ENCODE results near the gene PDLIM5.
"Not testable (repeated sequence)": the region's sequence is repeated elsewhere in the genome, so short reads cannot be mapped to it uniquely, and the experiment has no call there.

Gene PDLIM5

DNA sequence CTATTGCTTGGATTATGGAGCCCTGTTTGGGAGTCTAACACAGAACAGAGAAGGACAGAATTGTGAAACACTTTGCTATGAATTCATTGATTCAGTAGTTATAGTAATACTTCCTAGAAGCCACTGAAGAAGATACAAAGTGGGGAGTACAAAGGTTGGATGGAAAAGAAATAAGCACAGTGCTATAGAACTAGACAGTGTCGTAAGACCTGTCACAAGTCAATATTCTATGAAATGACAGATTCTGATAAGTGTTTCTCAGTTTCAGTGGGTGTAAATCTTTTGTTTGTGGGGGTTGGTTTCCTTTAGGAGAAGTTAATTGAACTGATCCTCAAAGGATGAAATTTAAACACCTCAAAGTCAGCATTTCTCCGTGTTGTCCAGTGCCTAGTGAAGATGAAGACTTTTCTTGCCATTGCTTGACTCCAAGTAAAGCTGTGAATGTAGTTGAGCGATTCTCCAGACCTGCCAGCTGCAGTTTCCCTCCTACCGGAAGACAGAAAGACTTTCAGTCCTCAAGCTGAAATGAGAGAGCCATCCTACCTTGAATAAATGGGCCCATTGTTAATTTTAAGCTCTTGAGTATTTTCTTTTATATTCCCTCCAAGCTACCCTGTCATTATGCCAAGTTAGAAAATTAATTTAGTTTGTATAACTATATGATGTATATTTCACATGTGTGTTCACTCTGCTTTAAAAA is 7.9 kb downstream of the PDLIM5 start:
- DNase-seq (ENCODE audit: low read depth in 1 of 2, low spot score in 1 of 2): no peak

DNA sequence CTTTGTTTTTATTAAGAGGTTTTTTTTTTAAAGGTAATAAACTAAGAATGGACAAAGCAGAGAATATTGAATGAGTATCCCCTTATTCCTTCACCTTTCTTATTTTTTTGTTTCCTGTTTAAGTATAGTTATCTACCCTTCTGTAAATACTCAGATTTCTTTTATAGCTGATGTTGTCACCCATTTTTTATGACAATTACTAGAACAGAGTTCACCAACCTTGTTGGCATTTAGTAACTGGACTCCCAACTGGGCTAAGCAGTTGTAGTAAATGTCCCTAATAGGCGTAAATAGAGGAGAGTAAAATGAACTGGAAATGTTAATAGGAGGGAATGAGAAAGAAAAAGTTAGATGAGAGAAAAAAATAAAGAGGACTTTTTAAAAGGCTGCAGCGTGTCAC is 9.8 kb downstream of the PDLIM5 start:
- no peak for DNase-seq (ENCODE audit: low read depth in 1 of 2, low spot score in 1 of 2)

DNA sequence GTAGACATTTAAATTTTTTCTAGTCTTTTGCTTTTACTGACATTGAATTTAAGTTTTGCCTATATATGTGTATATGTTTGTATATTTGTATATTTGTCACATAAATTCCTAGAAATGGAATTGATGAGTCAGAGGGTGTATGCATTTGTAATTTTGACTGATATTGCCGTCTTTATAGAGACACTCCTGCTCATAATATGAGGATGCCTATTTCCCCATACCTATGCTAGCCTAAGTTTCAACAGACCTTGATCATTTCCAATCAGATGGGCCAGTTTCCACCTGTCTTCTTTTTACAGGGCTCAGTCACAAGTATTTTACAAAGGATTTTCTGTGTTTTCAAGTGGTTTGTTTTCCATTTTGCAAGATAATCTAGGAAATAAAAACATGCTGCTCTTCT is 10.8 kb downstream of the PDLIM5 start:
- no peak for DNase-seq (ENCODE audit: low read depth in 1 of 2, low spot score in 1 of 2)

DNA sequence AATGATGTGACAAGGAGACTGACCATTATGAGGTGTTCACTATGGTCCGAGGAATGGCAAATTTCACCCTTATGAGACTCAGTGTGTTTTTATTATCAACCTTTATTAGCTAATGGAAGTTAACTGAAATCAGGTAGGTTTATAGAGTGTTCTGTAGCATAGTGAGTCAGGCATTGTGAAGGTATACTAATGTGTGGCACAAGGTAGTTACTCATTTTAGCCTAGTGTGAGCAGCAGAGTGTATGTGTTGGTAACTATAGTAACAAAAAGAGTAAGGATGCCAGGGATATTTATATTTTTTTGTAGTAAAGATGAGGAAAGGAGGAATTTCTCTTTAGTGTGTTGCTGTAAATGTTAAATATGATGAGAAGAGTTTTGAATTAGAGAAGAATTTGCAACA is 12.0 kb downstream of the PDLIM5 start:
- DNase-seq (ENCODE audit: low read depth in 1 of 2, low spot score in 1 of 2): no peak

DNA sequence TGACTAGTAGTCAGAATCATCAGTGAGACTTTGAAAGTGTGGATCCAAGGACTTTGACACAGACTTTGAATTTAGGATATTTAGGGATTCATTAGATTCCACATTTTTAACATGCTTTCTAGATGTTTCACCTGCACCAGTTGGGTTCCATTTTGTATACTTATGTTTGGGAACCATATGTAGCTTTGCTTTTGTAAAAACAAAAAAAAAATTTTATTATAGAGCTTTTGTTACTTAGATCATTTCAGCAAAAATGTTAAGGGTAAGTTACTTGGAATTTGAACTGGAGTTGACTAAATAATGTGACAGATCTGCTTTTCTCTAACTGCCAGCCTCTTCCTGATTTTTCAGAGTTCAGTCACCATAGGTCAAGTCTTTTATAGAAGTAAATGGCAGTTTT is 14.6 kb downstream of the PDLIM5 start:
- DNase-seq (ENCODE audit: low read depth in 1 of 2, low spot score in 1 of 2): no peak

DNA sequence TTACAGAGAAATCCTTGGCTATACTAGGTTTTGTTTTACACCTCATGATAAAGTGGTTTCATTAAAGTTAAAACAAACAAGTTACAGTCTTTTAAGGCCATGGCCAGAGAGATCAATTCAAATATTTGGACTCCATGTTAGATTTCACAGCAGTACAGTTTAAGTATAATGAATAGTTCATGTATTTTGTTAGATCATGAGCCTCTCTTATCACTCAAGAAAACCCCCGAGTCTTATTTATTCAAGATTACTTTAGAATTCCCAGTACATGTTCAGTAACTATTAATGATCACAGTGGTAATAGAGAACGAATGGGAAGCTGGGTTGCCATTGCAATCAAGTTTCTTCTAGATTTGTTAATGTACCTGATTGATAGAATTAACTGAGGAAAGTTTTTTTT is 15.2 kb downstream of the PDLIM5 start:
- DNase-seq (ENCODE audit: low read depth in 1 of 2, low spot score in 1 of 2): no peak

DNA sequence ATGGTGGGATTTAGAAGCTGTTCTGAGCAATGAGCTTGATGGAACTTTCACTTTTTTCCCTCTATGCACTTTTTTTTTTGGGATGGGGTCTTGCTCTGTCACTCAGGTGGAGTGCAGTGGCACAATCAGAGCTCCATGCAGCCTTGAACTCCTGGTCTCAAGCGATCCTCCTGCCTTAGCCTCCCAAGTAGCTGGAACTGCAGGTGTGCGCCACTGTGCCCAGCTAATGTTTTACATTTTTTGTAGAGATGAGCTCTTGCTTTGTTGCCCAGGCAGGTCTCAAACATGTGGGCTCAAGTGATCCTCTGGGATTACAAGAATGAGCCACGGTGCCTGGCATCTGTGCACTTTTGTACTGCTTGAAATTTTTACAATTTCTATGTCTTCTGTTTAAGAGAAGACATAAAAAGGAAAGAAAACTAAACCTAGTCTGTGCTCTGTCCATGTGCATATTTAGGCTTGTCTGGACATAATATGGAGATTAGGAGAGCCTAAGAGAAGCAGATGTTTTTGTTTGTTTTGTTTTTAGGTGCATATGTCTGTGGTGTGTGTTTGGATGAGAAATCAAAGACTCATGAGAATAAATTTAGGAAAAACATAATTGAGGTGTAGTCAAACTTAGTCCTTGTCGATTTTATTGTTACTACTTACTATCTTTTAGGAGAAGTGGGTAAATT is 16.5 kb downstream of the PDLIM5 start:
- no peak for DNase-seq (ENCODE audit: low read depth in 1 of 2, low spot score in 1 of 2)

DNA sequence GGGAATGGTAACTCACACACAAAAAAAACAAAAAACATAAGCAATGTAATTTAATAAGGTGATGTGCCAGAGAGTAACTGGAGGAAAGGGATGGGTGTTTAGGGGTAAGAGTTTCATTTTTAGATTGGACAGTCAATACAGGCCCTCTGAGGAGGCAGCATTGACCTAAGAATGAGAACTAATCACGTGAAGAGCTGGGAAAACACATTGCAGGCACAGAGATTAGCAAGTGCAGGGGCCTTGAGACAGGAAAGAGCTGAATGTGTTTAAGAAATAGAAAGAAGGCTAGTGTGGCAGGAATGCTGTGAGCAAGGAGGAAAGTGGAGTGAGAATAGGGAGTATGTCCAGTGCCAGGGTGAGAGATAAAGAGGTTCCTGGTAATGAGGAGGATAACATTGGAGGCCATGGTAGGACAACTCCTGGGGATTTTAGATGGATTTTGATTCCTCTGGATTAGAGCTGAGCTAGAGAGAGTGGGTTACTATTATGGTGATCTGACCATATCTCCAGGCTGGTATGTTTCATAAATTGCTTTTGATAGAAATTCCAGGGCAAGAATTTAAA is 17.6 kb downstream of the PDLIM5 start:
- DNase-seq (ENCODE audit: low read depth in 1 of 2, low spot score in 1 of 2): no peak

DNA sequence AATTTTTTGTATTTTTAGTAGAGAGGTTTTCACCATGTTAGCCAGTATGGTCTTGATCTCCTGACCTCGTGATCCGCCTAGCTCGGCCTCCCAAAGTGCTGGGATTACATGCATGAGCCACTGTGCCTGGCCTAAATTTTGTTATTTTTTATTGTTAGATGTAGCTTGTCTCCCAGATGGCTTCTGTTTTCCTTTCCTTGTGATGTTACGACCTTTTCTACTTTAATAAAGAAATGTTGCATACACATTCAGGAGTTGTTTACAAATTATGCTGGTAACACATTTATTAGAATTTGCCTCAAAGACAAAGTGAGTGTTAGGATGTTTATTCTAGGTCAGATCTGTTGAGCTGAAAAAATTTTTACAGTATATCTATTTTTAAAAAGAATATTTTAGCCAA is 18.4 kb downstream of the PDLIM5 start:
- DNase-seq (ENCODE audit: low read depth in 1 of 2, low spot score in 1 of 2): no peak

DNA sequence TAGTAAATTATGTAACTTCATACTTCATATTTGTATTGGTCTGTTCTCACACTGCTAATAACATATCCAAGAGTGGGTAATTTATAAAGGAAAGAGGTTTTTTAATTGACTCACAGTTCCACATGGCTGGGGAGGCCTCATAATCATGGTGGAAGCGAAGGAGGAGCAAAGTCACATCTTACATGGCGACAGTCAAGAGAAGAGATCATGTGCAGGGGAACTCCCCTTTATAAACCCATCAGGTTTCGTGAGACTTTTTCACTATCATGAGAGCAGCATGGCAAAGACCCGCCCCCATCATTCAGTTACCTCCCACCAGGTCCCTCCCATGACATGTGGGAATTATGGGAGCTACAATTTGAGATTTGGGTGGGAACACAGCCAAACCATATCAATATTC is 19.0 kb downstream of the PDLIM5 start:
- not testable (repeated sequence) for DNase-seq (ENCODE audit: low read depth in 1 of 2, low spot score in 1 of 2)

DNA sequence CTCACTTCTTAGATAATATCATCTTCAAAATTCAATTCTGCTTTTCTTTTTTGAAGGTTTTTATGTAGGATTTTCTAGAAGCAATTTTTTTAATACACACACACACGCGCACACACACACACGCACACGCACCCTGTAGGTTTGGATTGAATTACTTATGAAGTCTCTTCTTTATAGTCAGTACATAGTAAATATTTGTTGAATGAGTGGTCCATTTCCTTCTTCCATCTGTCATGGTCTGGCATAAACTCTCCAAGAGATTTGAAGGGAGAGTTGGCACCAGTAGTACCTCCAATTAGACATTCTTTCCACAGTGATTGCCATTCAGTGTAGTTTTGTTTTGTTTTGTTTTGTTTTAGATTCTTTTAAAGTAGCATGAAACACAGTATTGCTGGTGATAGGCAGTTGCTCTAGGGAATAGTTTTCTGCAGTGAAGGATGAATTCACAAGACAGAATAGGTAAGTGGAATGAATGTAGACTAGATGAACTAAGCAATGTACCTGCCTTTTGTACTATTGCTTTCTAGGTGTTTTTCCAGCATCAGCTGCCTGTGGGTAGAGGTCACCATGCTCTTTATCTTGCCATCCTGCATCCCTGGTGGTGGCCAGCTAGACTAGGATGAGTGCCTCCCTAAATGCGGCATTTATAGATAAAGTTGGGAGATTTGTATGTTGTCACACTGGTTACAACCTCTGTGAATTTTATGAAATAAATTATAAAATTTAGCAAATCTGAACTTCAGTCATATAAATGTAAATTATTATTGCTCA is 20.5 kb downstream of the PDLIM5 start:
- DNase-seq (ENCODE audit: low read depth in 1 of 2, low spot score in 1 of 2): no peak

DNA sequence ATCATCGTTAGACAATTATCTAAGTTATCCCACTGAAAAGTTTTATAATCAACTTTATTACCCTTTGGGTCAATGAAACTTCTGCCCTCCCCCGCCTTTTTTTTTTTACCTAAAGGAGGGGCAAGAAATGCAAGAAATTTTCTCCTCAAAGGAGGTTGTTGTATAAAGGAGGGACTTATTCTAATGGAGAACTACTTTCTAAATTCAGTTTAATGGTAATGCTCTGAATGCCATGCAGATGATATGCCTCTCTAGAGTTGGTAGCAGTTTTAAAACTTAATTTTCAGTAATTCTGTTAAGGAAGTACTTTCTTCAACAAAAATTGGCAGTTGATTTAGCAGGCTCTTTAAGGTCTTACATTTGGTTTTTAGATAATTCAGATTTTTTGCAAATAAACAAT is 23.3 kb downstream of the PDLIM5 start:
- DNase-seq (ENCODE audit: low read depth in 1 of 2, low spot score in 1 of 2): no peak

DNA sequence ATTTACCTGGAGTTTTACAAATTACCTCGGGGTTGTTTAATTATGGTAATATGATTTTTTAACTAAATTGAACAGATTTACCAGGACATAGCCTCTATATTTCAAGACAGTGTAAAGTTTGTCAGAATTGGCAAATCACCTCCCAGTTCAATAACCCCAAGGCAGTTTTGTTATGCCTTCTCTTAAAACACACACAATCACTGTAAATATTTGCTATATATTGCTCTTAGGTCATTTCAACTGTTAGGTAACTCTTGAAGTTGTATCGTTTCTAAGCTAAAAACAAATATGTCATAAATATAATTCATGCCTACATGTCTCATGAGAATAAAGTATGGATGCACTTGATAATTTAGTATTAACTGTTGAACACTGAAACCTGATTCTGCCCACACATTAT is 24.1 kb downstream of the PDLIM5 start:
- no peak for DNase-seq (ENCODE audit: low read depth in 1 of 2, low spot score in 1 of 2)

DNA sequence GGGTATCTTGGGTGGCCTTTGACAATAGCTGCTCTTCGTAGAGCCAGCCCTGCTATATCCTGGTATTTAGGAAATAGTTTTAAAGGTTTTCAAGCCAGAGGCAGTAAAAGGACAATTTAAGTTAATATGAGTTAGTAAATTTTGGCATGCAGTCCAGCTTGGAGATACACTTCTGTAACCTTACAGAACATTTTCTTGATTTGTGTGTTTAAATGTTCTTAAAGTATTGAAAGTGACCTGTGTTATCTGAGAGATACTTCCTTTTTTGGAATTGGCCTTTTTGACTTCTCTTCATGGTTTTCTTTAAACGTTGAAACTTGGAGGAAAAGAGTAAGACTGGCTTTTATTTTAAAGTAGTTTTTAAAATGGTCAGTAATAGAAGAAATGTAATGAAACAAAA is 25.5 kb downstream of the PDLIM5 start:
- DNase-seq (ENCODE audit: low read depth in 1 of 2, low spot score in 1 of 2): no peak

DNA sequence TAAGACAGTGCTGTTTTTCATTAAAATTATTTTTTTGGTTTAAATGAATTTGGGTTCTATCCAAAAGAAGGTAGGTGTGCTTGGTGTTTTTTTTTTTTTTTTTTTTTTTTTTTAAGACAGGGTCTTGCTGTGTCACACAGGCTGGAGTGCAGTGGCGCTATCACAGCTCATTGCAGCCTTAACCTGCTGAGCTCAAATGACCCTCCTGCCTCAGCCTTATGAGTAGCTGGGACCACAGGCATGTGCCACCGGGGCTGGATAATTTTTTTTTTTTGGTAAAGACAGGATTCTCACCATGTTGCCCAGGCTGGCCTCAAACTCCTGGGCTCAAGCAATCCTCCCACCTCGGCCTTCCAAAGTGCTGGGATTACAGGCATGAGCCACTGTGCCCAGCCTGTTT is 27.1 kb downstream of the PDLIM5 start:
- not testable (repeated sequence) for DNase-seq (ENCODE audit: low read depth in 1 of 2, low spot score in 1 of 2)

DNA sequence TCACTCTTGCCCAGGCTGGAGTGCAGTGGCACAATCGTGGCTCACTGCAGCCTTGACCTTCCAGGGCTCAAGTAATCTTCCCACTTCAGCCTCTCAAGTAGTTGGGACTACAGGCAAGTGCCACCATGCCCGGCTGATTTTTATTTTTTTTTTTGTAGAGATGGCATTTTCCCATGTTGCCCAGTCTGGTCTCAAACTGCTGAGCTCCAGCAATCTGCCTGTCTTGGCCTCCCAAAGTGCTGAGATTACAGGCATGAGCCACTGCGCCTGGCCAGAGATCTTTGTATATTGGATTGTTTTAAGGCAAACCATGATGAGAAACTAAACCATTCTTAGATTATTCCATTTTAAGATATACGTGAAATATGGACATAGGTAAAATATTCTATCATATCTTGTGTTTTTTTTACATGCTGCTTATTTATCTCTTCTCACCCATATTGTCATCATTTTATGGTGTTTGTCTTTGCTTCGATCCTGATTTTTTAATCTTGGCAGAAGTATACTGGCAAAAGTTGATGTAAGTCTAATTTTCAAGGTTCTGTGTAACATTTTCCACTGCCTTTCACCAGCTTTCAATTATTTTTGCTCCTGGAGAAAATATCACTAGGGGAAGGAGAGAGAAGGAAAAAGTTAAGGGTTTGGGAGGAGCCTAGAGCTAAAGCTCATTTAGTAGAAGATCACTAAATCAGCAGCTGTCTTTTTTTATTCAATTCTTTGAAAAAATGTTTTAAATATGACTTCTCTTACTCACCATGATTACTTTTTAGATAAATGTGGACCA is 27.8 kb downstream of the PDLIM5 start:
- no peak for DNase-seq (ENCODE audit: low read depth in 1 of 2, low spot score in 1 of 2)

DNA sequence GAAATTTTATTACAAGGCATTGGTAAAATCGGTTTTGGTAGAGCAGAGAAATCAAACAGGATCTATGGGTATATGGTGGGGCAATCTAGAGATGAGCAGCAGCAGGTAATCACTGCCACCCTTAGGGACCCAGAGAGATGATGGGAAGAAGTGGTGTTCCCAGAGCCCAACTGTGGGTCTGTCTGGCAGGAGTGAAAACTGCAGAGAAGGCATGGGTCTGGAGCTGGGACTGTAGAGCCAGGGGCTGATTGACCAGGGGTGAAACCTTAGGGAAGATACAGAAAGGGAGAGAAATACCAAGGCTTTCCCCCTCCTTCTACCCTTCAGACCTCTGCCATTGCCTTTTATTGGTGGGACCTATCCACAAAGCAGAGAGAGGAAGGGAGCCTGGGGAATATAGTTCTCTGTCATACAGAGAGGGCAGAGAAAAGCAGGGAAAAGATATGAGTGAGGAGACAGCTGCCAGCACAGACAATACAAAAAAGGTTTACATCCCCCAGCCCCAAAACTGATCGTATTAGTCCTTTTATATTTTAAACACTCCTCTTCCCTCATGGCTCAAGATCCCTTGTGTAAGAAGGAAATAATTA is 28.7 kb downstream of the PDLIM5 start:
- DNase-seq (ENCODE audit: low read depth in 1 of 2, low spot score in 1 of 2): no peak

DNA sequence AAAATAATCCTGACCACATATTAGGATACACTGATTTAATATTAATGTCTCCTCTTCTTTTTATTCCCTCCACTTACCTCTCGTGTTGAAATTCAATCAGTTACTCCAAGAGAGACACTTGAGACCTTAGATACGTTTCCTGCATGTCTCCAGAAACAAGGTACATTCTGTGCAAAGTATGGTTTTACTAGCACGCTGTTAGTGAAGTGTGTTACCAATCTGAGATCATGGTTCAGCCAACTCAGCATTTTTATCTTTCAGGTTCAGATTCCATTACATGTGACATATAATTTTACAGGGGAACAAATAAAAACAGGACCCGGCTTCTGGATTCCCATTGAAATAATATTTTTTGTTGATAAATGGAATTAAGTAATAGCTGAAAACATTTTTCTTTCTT is 32.2 kb downstream of the PDLIM5 start:
- DNase-seq (ENCODE audit: low read depth in 1 of 2, low spot score in 1 of 2): no peak

DNA sequence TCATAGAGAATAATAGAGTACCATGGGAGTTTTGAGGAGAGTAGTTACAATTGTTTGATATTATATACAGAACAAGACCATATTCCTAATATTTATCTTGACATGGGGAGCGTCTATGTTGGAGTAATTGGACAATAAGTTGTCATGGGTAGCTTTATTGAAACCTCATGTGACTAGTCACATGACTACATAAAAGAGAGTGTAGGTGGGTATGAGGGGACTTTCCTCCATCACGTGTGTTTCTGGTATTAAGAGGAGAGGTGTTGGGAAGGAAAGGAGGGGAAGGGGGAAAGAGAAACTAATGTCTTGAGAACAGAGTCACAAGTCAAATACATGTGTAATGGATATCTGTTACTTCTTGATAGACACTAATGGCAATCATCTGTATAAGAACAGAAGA is 33.1 kb downstream of the PDLIM5 start:
- no peak for DNase-seq (ENCODE audit: low read depth in 1 of 2, low spot score in 1 of 2)

DNA sequence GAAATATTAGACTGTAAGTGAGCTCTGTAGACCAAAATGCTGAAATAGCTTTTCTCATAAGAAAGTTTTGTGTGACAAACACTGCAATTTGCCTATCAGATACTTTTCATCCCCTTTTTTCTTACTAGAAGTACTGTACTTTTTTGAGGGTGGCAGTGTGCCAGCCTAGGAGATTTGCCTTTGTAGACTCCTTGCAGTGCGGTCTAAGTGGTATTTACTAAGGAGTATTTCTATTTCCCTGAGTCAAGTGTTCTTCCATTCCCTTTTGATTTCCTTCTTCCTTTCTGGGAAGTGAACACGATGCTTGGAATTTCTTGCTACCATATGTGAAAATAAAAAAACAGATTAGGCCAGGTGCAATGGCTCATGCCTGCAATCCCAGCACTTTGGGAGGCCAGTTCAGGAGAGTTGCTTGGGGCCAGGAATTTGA is 34.6 kb downstream of the PDLIM5 start:
- no peak for DNase-seq (ENCODE audit: low read depth in 1 of 2, low spot score in 1 of 2)

DNA sequence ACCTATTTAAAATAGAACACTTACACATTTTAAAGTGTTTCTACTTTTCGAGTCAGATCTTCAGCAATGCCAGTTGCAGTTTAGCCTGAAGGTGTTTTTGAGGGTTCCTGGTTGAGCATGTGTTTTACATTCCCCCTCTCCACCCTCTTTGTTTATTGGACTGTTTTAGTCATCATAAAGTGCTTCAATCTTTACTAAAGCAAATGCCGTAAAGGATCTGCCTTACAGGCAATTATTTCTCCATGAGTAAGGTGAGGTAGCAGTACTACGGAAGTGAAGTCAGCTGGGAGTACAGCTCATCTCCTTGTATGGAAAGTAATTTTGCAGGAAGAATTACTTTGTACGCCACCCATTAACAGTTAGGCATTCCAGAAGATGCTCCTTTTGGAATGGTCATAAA is 36.9 kb downstream of the PDLIM5 start:
- DNase-seq (ENCODE audit: low read depth in 1 of 2, low spot score in 1 of 2): no peak

Data from activated CD4-positive, alpha-beta T cell treated with anti-CD3 and anti-CD28 coated beads, Interleukin-2, amount 50 U/mL, for 24 hours (primary cell).